Measurements from ENCODE around the gene MTG2. TPM values are rescaled to one million over a fixed set of nuclear protein-coding genes. Genes with fewer than 3 reads are reported as not detected.

Gene MTG2
- total RNA-seq, 6 experiments from 2014 or later: 27.0 to 45.6 (median 31.8) TPM

DNA sequence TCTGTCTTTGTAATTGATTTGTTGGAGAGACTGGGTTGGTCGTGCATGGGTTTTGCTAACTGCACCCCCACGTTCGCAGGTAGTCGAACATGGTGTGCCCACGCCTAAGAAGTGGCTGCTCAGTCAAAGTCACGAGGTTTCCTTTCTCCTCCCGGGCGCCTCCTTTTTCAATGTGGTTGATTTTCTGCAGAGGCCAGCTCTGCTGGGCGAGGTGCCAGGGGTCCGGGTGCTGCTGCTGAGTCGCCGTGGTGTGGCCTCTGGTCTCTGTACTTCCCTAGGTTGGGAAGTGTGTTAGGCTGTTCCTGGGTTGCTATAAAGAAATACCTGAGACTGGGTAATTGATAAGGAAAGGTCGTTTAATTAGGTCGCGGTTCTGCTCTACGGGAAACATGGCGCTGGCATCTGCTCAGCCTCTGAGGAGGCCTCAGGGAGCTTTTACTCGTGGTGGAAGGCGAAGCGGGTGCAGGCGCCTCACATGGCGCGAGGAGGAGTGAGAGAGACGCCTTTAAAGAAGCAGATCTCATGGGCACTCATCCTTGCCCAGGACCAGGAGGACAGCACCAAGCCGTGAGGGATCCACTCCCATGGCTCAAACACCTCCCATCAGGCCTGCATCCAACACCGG lies 69.6 kb downstream of the MTG2 start:
- Histone ChIP-seq H3K36me3 (peaks cover 0 to 8% (median 0%) of the 10 kb centered on the region in 4 donors), H3K27ac (no peak overlapping the region), H3K27me3 (no peaks in the 10 kb centered on the region), H3K4me1 (no peaks in the 10 kb centered on the region), H3K9me3 (no peaks in the 10 kb centered on the region), H3K4me3 (no peak overlapping the region)
- ATAC-seq (no peak), DNase-seq (no peak)
- TF ChIP-seq, protein P1, sequence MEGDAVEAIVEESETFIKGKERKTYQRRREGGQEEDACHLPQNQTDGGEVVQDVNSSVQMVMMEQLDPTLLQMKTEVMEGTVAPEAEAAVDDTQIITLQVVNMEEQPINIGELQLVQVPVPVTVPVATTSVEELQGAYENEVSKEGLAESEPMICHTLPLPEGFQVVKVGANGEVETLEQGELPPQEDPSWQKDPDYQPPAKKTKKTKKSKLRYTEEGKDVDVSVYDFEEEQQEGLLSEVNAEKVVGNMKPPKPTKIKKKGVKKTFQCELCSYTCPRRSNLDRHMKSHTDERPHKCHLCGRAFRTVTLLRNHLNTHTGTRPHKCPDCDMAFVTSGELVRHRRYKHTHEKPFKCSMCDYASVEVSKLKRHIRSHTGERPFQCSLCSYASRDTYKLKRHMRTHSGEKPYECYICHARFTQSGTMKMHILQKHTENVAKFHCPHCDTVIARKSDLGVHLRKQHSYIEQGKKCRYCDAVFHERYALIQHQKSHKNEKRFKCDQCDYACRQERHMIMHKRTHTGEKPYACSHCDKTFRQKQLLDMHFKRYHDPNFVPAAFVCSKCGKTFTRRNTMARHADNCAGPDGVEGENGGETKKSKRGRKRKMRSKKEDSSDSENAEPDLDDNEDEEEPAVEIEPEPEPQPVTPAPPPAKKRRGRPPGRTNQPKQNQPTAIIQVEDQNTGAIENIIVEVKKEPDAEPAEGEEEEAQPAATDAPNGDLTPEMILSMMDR (IDR thresholded peaks at IDR 0.05): no peak
- TF ChIP-seq POLR2A (IDR thresholded peaks at IDR 0.05): no peak
- WGBS (ENCODE audit: insufficient coverage, low coverage, low lambda C conversion rate, missing lambda C conversion rate): 86% methylated on average over 13 of the region's 26 CpGs
- intact Hi-C loops (cut with DNase I): no loop called here

Other genes with a start within 250 kb of the MTG2 start
- gene TAF4, start 117.1 kb upstream of the MTG2 start, total RNA-seq: 10 to 100 TPM in 4 of 6 experiments, 1 to 10 TPM in 2; 9.0 to 13.0 (median 11.3) TPM
- gene LSM14B, start 60.6 kb upstream of the MTG2 start, total RNA-seq: 10 to 100 TPM in 5 of 6 experiments, 1 to 10 TPM in 1; 9.5 to 19.8 (median 14.2) TPM
- gene PSMA7, start 39.6 kb upstream of the MTG2 start, total RNA-seq: 100 to 1,000 TPM; 108 to 268 (median 116) TPM
- 10 to 100 TPM; 14.1 to 26.5 (median 23.7) TPM for gene SS18L1, start 39.3 kb upstream of the MTG2 start, total RNA-seq
- not detected for gene HRH3, start 37.2 kb downstream of the MTG2 start, total RNA-seq
- gene OSBPL2, start 55.5 kb downstream of the MTG2 start, total RNA-seq: 10 to 100 TPM; 15.6 to 27.8 (median 21.2) TPM
- gene ADRM1, start 120.0 kb downstream of the MTG2 start, total RNA-seq: 100 to 1,000 TPM in 2 of 6 experiments, 10 to 100 TPM in 4; 49.5 to 139 (median 55.7) TPM
- 10 to 100 TPM; 30.3 to 80.8 (median 47.1) TPM for gene LAMA5, start 184.3 kb downstream of the MTG2 start, total RNA-seq
- gene RPS21, start 204.1 kb downstream of the MTG2 start, total RNA-seq: 100 to 1,000 TPM; 339 to 696 (median 413) TPM
- 1 to 10 TPM; 1.4 to 2.9 (median 2.5) TPM for gene CABLES2, start 224.3 kb downstream of the MTG2 start, total RNA-seq
- gene RBBP8NL, start 244.5 kb downstream of the MTG2 start, total RNA-seq: not detected